ENCODE results near the gene AMIGO2.
"Not testable (repeated sequence)": the region's sequence is repeated elsewhere in the genome, so short reads cannot be mapped to it uniquely, and the experiment has no call there.

Gene AMIGO2

GRCh38 chr12:47079468-47079980 is at the start of gene AMIGO2, which contains the start of gene PCED1B:
Gene AMIGO2, minus strand, starts transcription at chr12:47079959. Its CDS starts 957 bp downstream, at chr12:47079002.
Gene PCED1B, plus strand, starts transcription at chr12:47079621. Its CDS starts 155,443 bp downstream, at chr12:47235064.
- peak; percentile 43 to 65 for DNase-seq (ENCODE audit: low read depth in 1 of 2, low spot score in 1 of 2)

- no peak for DNase-seq (ENCODE audit: low read depth in 1 of 2, low spot score in 1 of 2)
Observed at GRCh38 chr12:47126246-47126645, 46.5 kb upstream of the AMIGO2 start.

GRCh38 chr12:47124451-47124850 is 44.7 kb upstream of the AMIGO2 start:
- no peak for DNase-seq (ENCODE audit: low read depth in 1 of 2, low spot score in 1 of 2)

- no peak for DNase-seq (ENCODE audit: low read depth in 1 of 2, low spot score in 1 of 2)
Observed at GRCh38 chr12:47123730-47124129, 44.0 kb upstream of the AMIGO2 start.

- DNase-seq (ENCODE audit: low read depth in 1 of 2, low spot score in 1 of 2) = no peak
Observed at GRCh38 chr12:47122602-47123001, 42.8 kb upstream of the AMIGO2 start.

- no peak for DNase-seq (ENCODE audit: low read depth in 1 of 2, low spot score in 1 of 2)
Observed at GRCh38 chr12:47121146-47121545, 41.4 kb upstream of the AMIGO2 start.

- DNase-seq (ENCODE audit: low read depth in 1 of 2, low spot score in 1 of 2) = peak in 1 of 2 donors; percentile 7
Observed at GRCh38 chr12:47120736-47121135, 41.0 kb upstream of the AMIGO2 start.

- DNase-seq (ENCODE audit: low read depth in 1 of 2, low spot score in 1 of 2) = not testable (repeated sequence)
Observed at GRCh38 chr12:47117305-47117704, 37.5 kb upstream of the AMIGO2 start.

- DNase-seq (ENCODE audit: low read depth in 1 of 2, low spot score in 1 of 2) = no peak
Observed at GRCh38 chr12:47114481-47114892, 34.7 kb upstream of the AMIGO2 start.

GRCh38 chr12:47112679-47113078 is 32.9 kb upstream of the AMIGO2 start:
- DNase-seq (ENCODE audit: low read depth in 1 of 2, low spot score in 1 of 2) = no peak

GRCh38 chr12:47111854-47112253 is 32.1 kb upstream of the AMIGO2 start:
- no peak for DNase-seq (ENCODE audit: low read depth in 1 of 2, low spot score in 1 of 2)

- peak in 1 of 2 donors; percentile 31 for DNase-seq (ENCODE audit: low read depth in 1 of 2, low spot score in 1 of 2)
Observed at GRCh38 chr12:47111392-47111778, 31.6 kb upstream of the AMIGO2 start.

- no peak for DNase-seq (ENCODE audit: low read depth in 1 of 2, low spot score in 1 of 2)
Observed at GRCh38 chr12:47110718-47111391, 31.1 kb upstream of the AMIGO2 start.

- no peak for DNase-seq (ENCODE audit: low read depth in 1 of 2, low spot score in 1 of 2)
Observed at GRCh38 chr12:47110011-47110541, 30.3 kb upstream of the AMIGO2 start.

- DNase-seq (ENCODE audit: low read depth in 1 of 2, low spot score in 1 of 2) = no peak
Observed at GRCh38 chr12:47107926-47108325, 28.2 kb upstream of the AMIGO2 start.

- no peak for DNase-seq (ENCODE audit: low read depth in 1 of 2, low spot score in 1 of 2)
Observed at GRCh38 chr12:47107446-47107845, 27.7 kb upstream of the AMIGO2 start.

- no peak for DNase-seq (ENCODE audit: low read depth in 1 of 2, low spot score in 1 of 2)
Observed at GRCh38 chr12:47105914-47106674, 26.3 kb upstream of the AMIGO2 start.

- no peak for DNase-seq (ENCODE audit: low read depth in 1 of 2, low spot score in 1 of 2)
Observed at GRCh38 chr12:47102845-47103651, 23.3 kb upstream of the AMIGO2 start.

GRCh38 chr12:47102406-47102805 is 22.6 kb upstream of the AMIGO2 start:
- DNase-seq (ENCODE audit: low read depth in 1 of 2, low spot score in 1 of 2) = no peak

GRCh38 chr12:47100160-47100559 is 20.4 kb upstream of the AMIGO2 start:
- DNase-seq (ENCODE audit: low read depth in 1 of 2, low spot score in 1 of 2) = no peak

- DNase-seq (ENCODE audit: low read depth in 1 of 2, low spot score in 1 of 2) = no peak
Observed at GRCh38 chr12:47099610-47100009, 19.9 kb upstream of the AMIGO2 start.
